GM18499 (cell line): ENCODE measurements around the gene ZNF45.
"Not testable (repeated sequence)": the region's sequence is repeated elsewhere in the genome, so short reads cannot be mapped to it uniquely, and the experiment has no call there.

Experiments used
- ATAC-seq: cut with Tn5 transposase; IDR thresholded peaks from one replicate; pipeline ENCODE4 v1.9.1; 2021; ENCODE audit warnings: moderate number of reproducible peaks; ENCODE audit not compliant: insufficient read depth, unreplicated experiment

Gene ZNF45

GRCh38 chr19:43934985-43935708 lies at the start of gene ZNF45:
Gene ZNF45 (minus strand): TSS chr19:43935282. CDS start chr19:43922185, 13,097 bp downstream.
- no peak for ATAC-seq

GRCh38 chr19:43984687-43985000 lies 49.6 kb upstream of the ZNF45 start:
- no peak for ATAC-seq

GRCh38 chr19:43983912-43984686 lies 49.0 kb upstream of the ZNF45 start, which contains the start of gene ZNF155:
Gene ZNF155 (plus strand): TSS chr19:43984188. CDS start chr19:43988544, 4,356 bp downstream.
- ATAC-seq, result no peak

GRCh38 chr19:43983544-43983911 lies 48.4 kb upstream of the ZNF45 start:
- no peak for ATAC-seq

GRCh38 chr19:43976732-43977131 lies 41.6 kb upstream of the ZNF45 start:
- ATAC-seq, result no peak

- ATAC-seq, result no peak
Observed at GRCh38 chr19:43966079-43966694, 31.1 kb upstream of the ZNF45 start.

- ATAC-seq, result no peak
Observed at GRCh38 chr19:43960411-43960810, 25.3 kb upstream of the ZNF45 start.

GRCh38 chr19:43957891-43958290 lies 22.8 kb upstream of the ZNF45 start:
- ATAC-seq, result no peak

- no peak for ATAC-seq
Observed at GRCh38 chr19:43956827-43957226, 21.7 kb upstream of the ZNF45 start.

GRCh38 chr19:43950834-43951645 lies 16.0 kb upstream of the ZNF45 start, which contains the start of gene ZNF221:
Gene ZNF221 (plus strand): TSS chr19:43951228. CDS start chr19:43962727, 11,499 bp downstream.
- ATAC-seq, result no peak

- not testable (repeated sequence) for ATAC-seq
Observed at GRCh38 chr19:43949803-43950202, 14.7 kb upstream of the ZNF45 start.

- ATAC-seq, result not testable (repeated sequence)
Observed at GRCh38 chr19:43947412-43947811, 12.3 kb upstream of the ZNF45 start.

- no peak for ATAC-seq
Observed at GRCh38 chr19:43941209-43941608, 6.1 kb upstream of the ZNF45 start.

GRCh38 chr19:43940719-43941118 lies 5.6 kb upstream of the ZNF45 start:
- ATAC-seq, result no peak

GRCh38 chr19:43939557-43940260 lies 4.6 kb upstream of the ZNF45 start:
- no peak for ATAC-seq

- no peak for ATAC-seq
Observed at GRCh38 chr19:43936188-43936587, 1.1 kb upstream of the ZNF45 start.

GRCh38 chr19:43934055-43934984 lies 762 bp downstream of the ZNF45 start:
- ATAC-seq, result no peak

GRCh38 chr19:43928820-43929219 lies 6.3 kb downstream of the ZNF45 start:
- no peak for ATAC-seq

GRCh38 chr19:43923875-43924274 lies 11.2 kb downstream of the ZNF45 start:
- ATAC-seq, result no peak
